K562 (cell line): ENCODE data around the gene SS18L1. TPM values are rescaled to one million over a fixed set of nuclear protein-coding genes. Genes with fewer than 3 reads are reported as not detected.

Experiments used
- ATAC-seq: fragments of 200-7000 bp; cut with Tn5 transposase; 3 replicates; pipeline ENCODE4 v1.9.1; 2020; ENCODE audit warnings: moderate library complexity
- BruUV-seq: library from RNA; stranded (reverse); fragments of 400-500 nt; replicated peaks from 2 replicates; lab custom pipeline; 2021; lab: Mats Ljungman, UMichigan
- CTCF ChIA-PET: fragments of 300-600 bp; formaldehyde crosslinking; extraction: SDS; loops from one replicate; lab custom pipeline; 2021; ENCODE audit warnings: low intra/inter-chr PET ratio; lab: Yijun Ruan, JAX
- POLR2A ChIA-PET: fragments of 300-600, 350-650 bp; sonication (Branson Sonifier 250); formaldehyde crosslinking; extraction: SDS; loops from one replicate; lab custom pipeline; 2021; ENCODE audit warnings: antibody characterized with exemption, inconsistent platforms; lab: Yijun Ruan, JAX
- DNase-seq, 4 experiments: peaks; one replicate each; pipeline versions ENCODE4 v3.0.0 to v3.0.0-alpha.2; 2011 to 2018; ENCODE audit warnings: low spot score in 3 of 4, mixed read lengths in 3 of 4; ENCODE audit errors: extremely low read depth in 1 of 4
- FAIRE-seq: peaks from 2 replicates; lab custom pipeline; 2011; peaks lifted over from hg19 to GRCh38; lab: Jason Lieb, UNC
- H2AFZ ChIP-seq: 2 replicates; pipeline ENCODE4 v1.6.0; 2011; ENCODE audit warnings: low read depth, low read length, control low read depth, inconsistent platforms
- H3K27ac ChIP-seq: fragments of 200-600 bp; 3 replicates; pipeline ENCODE4 v1.8.0; 2011; ENCODE audit warnings: low read depth, mild to moderate bottlenecking, control low read depth, inconsistent platforms, low read length, moderate library complexity, mixed read lengths; ENCODE audit errors: extremely low read depth
- H3K27me3 ChIP-seq, 2 experiments: fragments of 300-600 bp in 1 of 2; 2 replicates in 1 of 2; 3 replicates in 1 of 2; pipeline versions ENCODE4 v1.6.0 to v1.8.0; 2011; ENCODE audit warnings: inconsistent platforms in 2 of 2, low read length in 2 of 2, mild to moderate bottlenecking in 1 of 2, mixed read lengths in 1 of 2, moderate library complexity in 1 of 2; ENCODE audit not compliant: control insufficient read depth in 2 of 2, insufficient read depth in 2 of 2
- H3K36me3 ChIP-seq: fragments of 300-600 bp; 3 replicates; pipeline ENCODE4 v1.8.0; 2011; ENCODE audit warnings: mild to moderate bottlenecking, low read length, inconsistent platforms; ENCODE audit not compliant: control insufficient read depth, insufficient read depth
- H3K4me1 ChIP-seq, 2 experiments: fragments of 200-600 bp in 1 of 2; replicated peaks in 1 of 2; 2 replicates in 1 of 2; 3 replicates in 1 of 2; pipeline versions ENCODE4 v1.5.1 to v1.8.0; 2011; ENCODE audit warnings: inconsistent platforms in 2 of 2, low read length in 2 of 2, mild to moderate bottlenecking in 1 of 2, mixed read lengths in 1 of 2, moderate library complexity in 1 of 2; ENCODE audit not compliant: control insufficient read depth in 2 of 2, insufficient read depth in 2 of 2
- H3K4me2 ChIP-seq: 2 replicates; pipeline ENCODE4 v1.6.1; 2011; ENCODE audit warnings: low read length, control low read depth, inconsistent platforms, mixed read lengths; ENCODE audit not compliant: insufficient read depth
- H3K4me3 ChIP-seq: fragments of 200-600 bp; sonication (generic), shearing (Covaris generic); 2 replicates; pipeline ENCODE4 v1.5.1; 2016; ENCODE audit warnings: control low read depth, inconsistent platforms
- H3K79me2 ChIP-seq: fragments of 200-600 bp; 3 replicates; pipeline ENCODE4 v1.8.0; 2011; ENCODE audit warnings: low read length, inconsistent platforms; ENCODE audit not compliant: control insufficient read depth, insufficient read depth
- H3K9ac ChIP-seq, 2 experiments: 2 replicates each; pipeline versions ENCODE4 v1.6.0 to v1.6.1; 2011; ENCODE audit warnings: low read depth in 2 of 2, low read length in 2 of 2, control low read depth in 1 of 2, inconsistent platforms in 1 of 2, mild to moderate bottlenecking in 1 of 2, mixed read lengths in 1 of 2; ENCODE audit not compliant: insufficient read depth in 1 of 2
- H3K9me1 ChIP-seq: one replicate; pipeline ENCODE4 v1.6.0; 2011; ENCODE audit warnings: inconsistent platforms, mild to moderate bottlenecking, low read length, moderate library complexity; ENCODE audit not compliant: control insufficient read depth, insufficient read depth
- H3K9me3 ChIP-seq: replicated peaks from 2 replicates; pipeline ENCODE4 v1.5.1; 2011; ENCODE audit warnings: low read depth, low read length, inconsistent platforms; ENCODE audit not compliant: control insufficient read depth, insufficient read depth
- H4K20me1 ChIP-seq: replicated peaks from 2 replicates; pipeline ENCODE4 v1.6.1; 2011; ENCODE audit warnings: low read length, inconsistent platforms, mixed read lengths; ENCODE audit not compliant: control insufficient read depth, insufficient read depth
- BCOR ChIP-seq: fragments of 450-650 bp; IDR thresholded peaks from 2 replicates; pipeline ENCODE4 v1.6.1; 2016
- HNRNPUL1 ChIP-seq: fragments of 200-400 bp; formaldehyde crosslinking; IDR thresholded peaks from 2 replicates; pipeline ENCODE4 v1.6.1; 2017; ENCODE audit warnings: low read length
- MEF2D ChIP-seq: conservative IDR thresholded peaks from 2 replicates; pipeline ENCODE4 v1.6.1; 2016; ENCODE audit warnings: low read depth, missing genetic modification characterization, missing compliant biosample characterization
- MTF1 ChIP-seq: fragments of 250-450 bp; sonication (Bioruptor Pico); IDR thresholded peaks from 2 replicates; pipeline ENCODE4 v1.9.0; 2021; ENCODE audit warnings: moderate library complexity, mild to moderate bottlenecking, inconsistent platforms, borderline replicate concordance
- PCBP2 ChIP-seq: fragments of 200-400 bp; formaldehyde crosslinking; IDR thresholded peaks from 2 replicates; pipeline ENCODE4 v1.6.1; 2018; ENCODE audit warnings: low read length, low read depth, mild to moderate bottlenecking, moderate library complexity; ENCODE audit not compliant: poor library complexity, severe bottlenecking
- POLR3G ChIP-seq: IDR thresholded peaks from 2 replicates; pipeline ENCODE4 v1.6.1; 2011; ENCODE audit not compliant: insufficient read length, insufficient replicate concordance; ENCODE audit errors: extremely low read depth
- POU5F1 ChIP-seq: fragments of 150-350 bp; IDR thresholded peaks from 2 replicates; pipeline ENCODE4 v1.6.1; 2014; ENCODE audit warnings: borderline replicate concordance, low read length, low read depth, mild to moderate bottlenecking; ENCODE audit not compliant: partially characterized antibody
- SMAD2 ChIP-seq: fragments of 150-350 bp; IDR thresholded peaks from 2 replicates; pipeline ENCODE4 v1.6.1; 2014; ENCODE audit warnings: low read depth, mild to moderate bottlenecking, low read length
- SUPT5H ChIP-seq: fragments of 450-650 bp; IDR thresholded peaks from 2 replicates; pipeline ENCODE4 v1.6.1; 2016
- TCF3 ChIP-seq: sonication (generic); formaldehyde crosslinking; IDR thresholded peaks from 2 replicates; pipeline ENCODE4 v1.4.0; 2020; ENCODE audit warnings: mild to moderate bottlenecking, missing genetic modification reagents
- XRCC3 ChIP-seq: fragments of 450-650 bp; IDR thresholded peaks from 2 replicates; pipeline ENCODE4 v1.6.1; 2017; ENCODE audit warnings: mild to moderate bottlenecking, moderate library complexity
- ZBED1 ChIP-seq: IDR thresholded peaks from 2 replicates; pipeline ENCODE4 v1.6.1; 2014
- ZC3H4 ChIP-seq: sonication (generic); formaldehyde crosslinking; IDR thresholded peaks from 2 replicates; pipeline ENCODE4 v1.9.0; 2021; ENCODE audit warnings: missing genetic modification reagents, borderline replicate concordance
- ZFP36 ChIP-seq: fragments of 150-350 bp; IDR thresholded peaks from 2 replicates; pipeline ENCODE4 v1.6.1; 2018; ENCODE audit warnings: low read length, low read depth; ENCODE audit not compliant: partially characterized antibody
- ZNF197 ChIP-seq: fragments of 200-800 bp; sonication (Bioruptor generic); IDR thresholded peaks from 2 replicates; pipeline ENCODE4 v1.6.1; 2016; ENCODE audit warnings: low read depth, missing genetic modification characterization, missing compliant biosample characterization
- ZNF311 ChIP-seq: fragments of 250-450 bp; sonication (Bioruptor Pico); IDR thresholded peaks from 2 replicates; pipeline ENCODE4 v1.4.0; 2020; ENCODE audit warnings: mild to moderate bottlenecking, moderate library complexity
- WGBS: fragments of 100-300 bp; shearing (Covaris generic); methylation state at CpG from one replicate; pipeline ENCODE4 v1.1.6; 2016; ENCODE audit warnings: low coverage, mixed read lengths; ENCODE audit not compliant: insufficient coverage; ENCODE audit errors: missing lambda C conversion rate; 5-methylcytosine and 5-hydroxymethylcytosine counted together
- in situ Hi-C: fragments of 300-500 bp; cut with MboI; formaldehyde crosslinking; loops from 4 replicates; pipeline ENCODE4 v1.15.0; 2018; ENCODE audit warnings: inconsistent platforms, mixed read lengths
- intact Hi-C: fragments of 100-400 bp; cut with micrococcal nuclease; formaldehyde crosslinking; loops from 2 replicates; pipeline ENCODE4 v1.14.2; 2022
- polyA plus RNA-seq, 8 experiments: library from polyadenylated mRNA; depleted of rRNA in 4 of 8; stranded (reverse) in 5 of 8; unstranded in 3 of 8; fragments of >200 nt; fragmentation: Nextera tagmentation in 2 of 8; fragmentation: Illumina TruSeq in 1 of 8; extraction: Ambion mirVana in 2 of 8; extraction: Trizol in 1 of 8; gene quantifications; 2 replicates each; pipeline versions ENCODE4 v1.2.1 to v1.2.3, GENCODE V29; 2011 to 2014; ENCODE audit warnings: inconsistent platforms in 1 of 8, missing spikeins in 1 of 8
- total RNA-seq, 7 experiments: library from RNA; depleted of rRNA in 6 of 7; stranded (reverse); fragments of >200 nt in 6 of 7; fragmentation: Illumina TruSeq in 2 of 7; extraction: Trizol in 2 of 7; gene quantifications; 2 replicates each; pipeline versions ENCODE4 v1.2.1 to v1.2.3, GENCODE V29; 2011 to 2021; ENCODE audit warnings: low replicate concordance in 1 of 7
- TF ChIP-seq, protein P1 (sequence below), 2 experiments: fragments of 450-650 bp; conservative IDR thresholded peaks; 2 replicates each; pipeline ENCODE4 v1.6.1; 2017; ENCODE audit warnings: mild to moderate bottlenecking in 2 of 2, moderate library complexity in 2 of 2
- TF ChIP-seq, protein P2 (sequence below): fragments of 250-450 bp; sonication (Bioruptor Pico); IDR thresholded peaks from 2 replicates; pipeline ENCODE4 v1.8.0; 2021; ENCODE audit warnings: moderate library complexity, mild to moderate bottlenecking, inconsistent platforms

Gene SS18L1
- total and polyA plus RNA-seq, 9 of the 15 experiments (the other 6 are each of a cell fraction or from before 2014, with no cell fraction given), result 2.7 to 28.3 (median 15.1) TPM

DNA sequence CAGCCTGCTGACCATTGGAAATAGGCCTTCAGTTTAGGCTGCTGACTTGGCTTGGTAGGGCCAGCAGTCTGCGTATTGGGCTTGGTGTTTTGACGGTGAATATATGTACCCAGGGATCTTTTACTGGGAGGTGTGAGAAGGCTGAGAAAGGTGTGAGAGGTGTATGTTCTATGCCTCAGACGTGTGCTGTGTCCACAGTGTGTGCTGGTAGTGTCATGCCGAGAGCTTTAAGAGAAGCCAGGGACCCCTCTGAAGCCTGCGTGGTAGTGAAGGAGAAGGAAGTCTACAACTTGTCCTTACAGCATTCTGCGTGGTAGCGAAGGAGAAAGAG lies 2.1 kb downstream of the SS18L1 start:
- in situ Hi-C loops (no loop called here), intact Hi-C loops (loop anchor here (10.0 kb wide), 1 partner anchor 239 kb away; the partner anchor contains the start of gene RPS21)
- Histone ChIP-seq H2AFZ (no peak overlapping the region), H3K4me1 (peaks cover 43 to 75% of the 10 kb centered on the region in 2 experiments; a peak in 4 of 5 replicates), H3K79me2 (peaks cover 93% of the 10 kb centered on the region), H4K20me1 (peaks cover 59% of the 10 kb centered on the region), H3K36me3 (peaks cover 48% of the 10 kb centered on the region), H3K9ac (peak overlapping the region; percentile 26 to 74; a peak in 2 of 4 replicates), H3K9me1 (peaks cover 3% of the 10 kb centered on the region), H3K4me3 (no peak overlapping the region), H3K9me3 (no peaks in the 10 kb centered on the region), H3K27me3 (no peaks in the 10 kb centered on the region), H3K27ac (peak overlapping the region; percentile 54), H3K4me2 (peak overlapping the region; percentile 17)
- WGBS, result 49% methylated on average over 4 of the region's 7 CpGs
- DNase-seq (no peak), ATAC-seq (no peak), FAIRE-seq (no peak)
- POLR2A ChIA-PET, result interaction anchor here (0.7 to 1.2 kb wide), 6 partner anchors 9 to 540 kb away, joined by 3 to 7 read pairs (median 4); no protein-coding TSS in a partner anchor
- CTCF ChIA-PET, result interaction anchor here (0.6 kb wide), 1 partner anchor 78 kb away, joined by 3 read pairs; no protein-coding TSS in a partner anchor
- BruUV-seq, result no TSS peak
- TF ChIP-seq ZC3H4 (CRISPR knock-in tag) (no peak), SMAD2 (no peak), ZNF197 (CRISPR knock-in tag) (no peak), BCOR (no peak), ZNF311 (CRISPR knock-in tag) (no peak), POLR3G (no peak), HNRNPUL1 (no peak), PCBP2 (no peak), ZBED1 (no peak), SUPT5H (no peak), MEF2D (tag) (no peak), MTF1 (CRISPR knock-in tag) (no peak), ZFP36 (no peak), POU5F1 (no peak), XRCC3 (no peak), TCF3 (CRISPR knock-in tag) (no peak)
- TF ChIP-seq, protein P1, sequence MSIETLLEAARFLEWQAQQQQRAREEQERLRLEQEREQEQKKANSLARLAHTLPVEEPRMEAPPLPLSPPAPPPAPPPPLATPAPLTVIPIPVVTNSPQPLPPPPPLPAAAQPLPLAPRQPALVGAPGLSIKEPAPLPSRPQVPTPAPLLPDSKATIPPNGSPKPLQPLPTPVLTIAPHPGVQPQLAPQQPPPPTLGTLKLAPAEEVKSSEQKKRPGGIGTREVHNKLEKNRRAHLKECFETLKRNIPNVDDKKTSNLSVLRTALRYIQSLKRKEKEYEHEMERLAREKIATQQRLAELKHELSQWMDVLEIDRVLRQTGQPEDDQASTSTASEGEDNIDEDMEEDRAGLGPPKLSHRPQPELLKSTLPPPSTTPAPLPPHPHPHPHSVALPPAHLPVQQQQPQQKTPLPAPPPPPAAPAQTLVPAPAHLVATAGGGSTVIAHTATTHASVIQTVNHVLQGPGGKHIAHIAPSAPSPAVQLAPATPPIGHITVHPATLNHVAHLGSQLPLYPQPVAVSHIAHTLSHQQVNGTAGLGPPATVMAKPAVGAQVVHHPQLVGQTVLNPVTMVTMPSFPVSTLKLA (conservative IDR thresholded peaks at IDR 0.05), result no peak
- TF ChIP-seq, protein P2, sequence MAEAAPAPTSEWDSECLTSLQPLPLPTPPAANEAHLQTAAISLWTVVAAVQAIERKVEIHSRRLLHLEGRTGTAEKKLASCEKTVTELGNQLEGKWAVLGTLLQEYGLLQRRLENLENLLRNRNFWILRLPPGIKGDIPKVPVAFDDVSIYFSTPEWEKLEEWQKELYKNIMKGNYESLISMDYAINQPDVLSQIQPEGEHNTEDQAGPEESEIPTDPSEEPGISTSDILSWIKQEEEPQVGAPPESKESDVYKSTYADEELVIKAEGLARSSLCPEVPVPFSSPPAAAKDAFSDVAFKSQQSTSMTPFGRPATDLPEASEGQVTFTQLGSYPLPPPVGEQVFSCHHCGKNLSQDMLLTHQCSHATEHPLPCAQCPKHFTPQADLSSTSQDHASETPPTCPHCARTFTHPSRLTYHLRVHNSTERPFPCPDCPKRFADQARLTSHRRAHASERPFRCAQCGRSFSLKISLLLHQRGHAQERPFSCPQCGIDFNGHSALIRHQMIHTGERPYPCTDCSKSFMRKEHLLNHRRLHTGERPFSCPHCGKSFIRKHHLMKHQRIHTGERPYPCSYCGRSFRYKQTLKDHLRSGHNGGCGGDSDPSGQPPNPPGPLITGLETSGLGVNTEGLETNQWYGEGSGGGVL, result no peak
